Renal cortex interstitium (tissue), 11 donors: ENCODE results near the gene TSHZ2. TPM values are rescaled to one million over a fixed set of nuclear protein-coding genes. Genes with fewer than 3 reads are reported as not detected.
"Not testable (repeated sequence)": the region's sequence is repeated elsewhere in the genome, so short reads cannot be mapped to it uniquely, and the experiment has no call there.

Experiments used
- DNase-seq, 11 donors: peaks; one replicate each; pipeline ENCODE4 v3.0.0-alpha.2; 2013; ENCODE audit warnings: low read depth in 9 of 11, low spot score in 4 of 11; ENCODE audit errors: extremely low read depth in 1 of 11
- polyA plus RNA-seq, 3 donors: library from polyadenylated mRNA; unstranded; fragments of 120-200 nt; gene quantifications; one replicate each; pipeline ENCODE4 v1.2.1, GENCODE V29; 2013; ENCODE audit not compliant: insufficient read length in 3 of 3

Gene TSHZ2
- polyA plus RNA-seq, 3 donors, result 12.8 to 15.9 (median 13.3) TPM

DNA sequence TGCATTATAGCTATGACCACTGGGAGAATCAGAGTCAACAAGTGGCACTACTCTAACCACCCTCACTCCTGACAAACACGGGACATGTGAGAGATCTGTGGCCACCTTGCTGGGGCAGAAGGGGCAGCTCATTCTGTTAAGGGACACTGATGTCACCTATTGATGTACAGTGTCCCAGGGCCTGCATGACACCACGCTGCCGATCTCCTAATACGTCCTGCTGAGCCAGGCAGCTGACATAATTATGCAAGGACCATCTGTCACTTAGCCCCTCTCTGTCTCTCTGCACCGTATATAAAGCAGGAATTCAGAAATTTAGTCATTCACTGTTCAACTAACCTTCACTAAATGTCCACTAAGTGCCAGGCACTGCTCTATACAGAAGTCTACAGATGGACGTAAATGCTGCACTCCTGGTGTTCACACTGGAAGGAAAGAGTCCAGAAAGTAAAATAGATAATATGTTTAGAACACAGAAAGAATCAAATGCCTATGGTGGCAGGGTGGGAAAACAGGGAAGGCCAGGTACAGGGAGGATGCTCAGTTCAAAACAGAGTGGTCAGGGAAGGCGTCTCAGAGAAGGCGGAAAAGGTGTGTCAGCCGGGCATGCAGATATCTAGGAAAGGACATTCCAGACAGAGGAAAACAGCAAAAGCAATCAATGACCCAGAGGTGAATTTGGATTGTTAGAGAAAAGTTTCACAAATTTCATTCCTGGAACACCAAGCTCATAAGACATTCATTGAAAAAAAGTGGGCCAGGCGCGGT, 447.7 kb downstream of the TSHZ2 start:
- no peak for DNase-seq

DNA sequence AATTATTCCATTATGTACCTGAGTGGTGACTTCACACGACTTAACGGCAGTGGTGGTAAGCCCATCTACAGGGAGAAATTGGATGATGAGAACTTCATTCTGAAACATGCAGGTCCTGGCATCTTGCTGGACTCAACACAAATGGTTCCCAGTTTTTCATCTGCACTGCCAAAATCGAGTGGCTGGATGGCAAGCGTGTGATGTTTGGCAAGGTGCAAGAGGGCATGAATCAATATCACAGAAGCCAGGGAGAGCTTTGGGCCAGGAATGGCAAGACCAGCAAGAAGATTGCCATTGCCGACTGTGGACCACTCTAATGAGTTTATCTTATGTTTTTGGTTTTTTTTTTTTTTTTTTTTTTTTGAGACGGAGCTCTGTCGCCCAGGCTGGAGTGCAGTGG, 449.2 kb downstream of the TSHZ2 start:
- DNase-seq, result no peak

DNA sequence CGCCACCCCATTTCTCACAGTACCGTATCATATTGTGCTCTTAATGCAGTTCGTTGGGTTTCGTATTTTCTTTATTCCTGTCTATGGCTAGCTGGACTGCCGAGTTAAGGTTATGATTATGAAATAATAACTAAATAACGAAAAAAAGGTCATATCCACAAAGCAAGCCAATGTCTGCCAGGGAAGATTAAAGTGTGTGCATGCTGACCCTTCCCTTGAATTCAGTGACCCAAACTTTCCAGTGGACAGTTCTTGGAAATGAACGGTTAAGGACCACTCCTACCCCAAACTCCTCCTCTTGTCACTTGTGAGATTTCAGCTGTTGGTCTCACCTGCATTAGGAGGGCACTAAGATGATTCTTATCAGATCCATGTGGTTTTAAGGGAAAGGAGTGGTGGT, 449.9 kb downstream of the TSHZ2 start:
- no peak for DNase-seq

DNA sequence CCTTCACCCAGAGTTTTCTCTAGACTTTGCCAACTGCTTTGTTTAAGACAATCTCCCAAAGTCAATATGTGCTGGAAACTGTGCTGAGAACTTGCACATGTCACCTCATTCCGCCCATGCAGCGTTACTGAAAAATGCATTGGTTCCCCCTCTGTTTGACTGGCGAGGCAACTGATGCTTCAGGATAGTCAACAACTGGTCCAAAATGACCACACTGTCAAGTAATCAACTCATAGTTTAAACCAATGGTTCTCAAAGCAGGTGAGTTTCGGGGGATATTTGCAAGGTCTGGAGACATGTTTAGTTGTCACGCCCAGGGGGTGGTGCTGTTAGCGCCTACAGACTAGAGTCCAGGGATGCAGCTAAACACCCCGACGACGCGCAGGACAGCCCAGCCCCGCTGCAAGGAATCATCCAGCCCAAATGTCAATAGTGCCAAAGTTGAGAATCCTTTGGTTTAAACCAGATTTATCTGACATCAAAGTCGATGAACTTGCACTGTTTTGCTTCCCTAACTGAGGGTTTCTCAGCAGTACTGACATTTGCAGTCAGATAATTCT, 451.5 kb downstream of the TSHZ2 start:
- DNase-seq, result no peak

DNA sequence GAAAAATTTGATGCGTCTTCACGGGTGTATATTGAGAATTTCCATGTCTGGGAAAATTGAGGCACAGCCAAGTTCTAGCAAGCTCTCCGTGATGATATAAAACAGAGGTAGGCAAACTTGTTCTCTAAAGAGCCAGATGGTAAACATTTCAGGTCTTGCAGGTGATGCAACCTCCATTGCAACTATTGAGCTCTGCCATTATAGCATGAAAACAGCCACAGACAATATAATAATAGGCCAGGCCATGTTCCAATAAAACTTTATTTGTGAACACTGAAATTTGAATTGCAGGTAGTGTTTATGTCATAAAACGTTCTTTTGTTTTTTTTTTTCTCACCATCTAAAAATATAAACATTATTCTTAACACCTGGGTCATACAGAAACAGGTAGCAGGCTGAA, 453.3 kb downstream of the TSHZ2 start:
- DNase-seq, result no peak

DNA sequence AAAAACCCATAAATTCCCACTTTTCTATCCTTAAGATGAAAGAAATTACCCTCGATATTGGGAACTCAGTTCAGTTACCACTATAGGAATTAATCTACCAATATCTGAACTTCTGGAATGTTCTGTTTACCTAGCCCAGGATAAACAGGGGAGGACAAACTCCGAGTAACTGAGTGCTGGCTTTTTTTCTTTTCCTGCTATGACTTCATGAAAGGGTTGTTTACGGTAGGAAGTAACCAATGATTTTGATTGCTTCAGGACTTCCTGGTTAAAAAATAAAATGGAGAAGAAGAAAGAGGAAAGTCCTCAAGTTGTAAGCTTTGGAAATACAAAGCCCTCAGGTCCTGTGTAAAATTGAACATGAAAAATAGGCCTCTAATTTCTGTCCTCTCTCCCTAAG, 453.8 kb downstream of the TSHZ2 start:
- no peak for DNase-seq

DNA sequence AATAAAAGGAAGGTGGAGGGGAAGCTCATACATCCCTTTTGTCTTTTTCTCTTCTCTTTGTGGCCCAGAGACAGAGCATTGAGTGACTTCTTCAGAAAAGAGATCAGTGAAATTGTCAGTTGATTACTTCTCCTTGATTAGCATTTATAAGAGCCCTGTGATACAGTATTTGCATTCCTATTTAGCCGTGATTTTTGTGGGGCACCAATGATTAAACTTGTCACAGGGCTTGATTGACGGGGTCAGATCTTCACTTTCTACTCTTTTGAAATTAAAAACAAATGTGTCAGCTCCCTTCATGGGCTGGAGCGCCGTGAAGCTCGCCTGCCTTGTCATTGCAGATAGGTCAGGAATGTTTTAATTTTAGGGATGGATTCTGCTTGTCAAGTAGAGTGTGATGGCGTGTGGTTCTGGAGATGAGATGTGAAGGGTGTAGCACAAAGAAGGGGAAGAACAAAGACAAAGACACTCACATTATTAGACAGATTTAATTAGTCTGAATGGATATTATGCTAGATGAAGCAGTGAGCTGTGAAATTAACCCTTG, 454.7 kb downstream of the TSHZ2 start:
- no peak for DNase-seq

DNA sequence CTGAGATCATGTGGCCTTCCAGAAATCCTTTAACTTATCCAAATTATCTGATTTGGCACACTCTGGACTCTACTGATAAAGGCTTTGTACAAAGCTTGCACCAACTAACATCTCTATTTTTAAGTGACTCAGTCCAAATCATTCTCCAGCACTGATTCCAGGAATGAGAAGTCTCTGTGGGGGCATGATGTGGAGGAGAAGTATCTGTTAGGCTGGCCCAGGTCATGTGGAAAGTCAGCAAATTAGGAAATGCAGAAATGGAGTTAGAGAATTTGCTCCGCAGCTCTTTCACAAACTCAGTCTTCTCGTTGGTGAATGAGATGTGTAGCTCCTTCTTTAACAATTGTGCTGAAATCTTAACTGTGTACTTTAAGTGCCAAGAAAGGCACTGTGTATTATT, 455.8 kb downstream of the TSHZ2 start:
- DNase-seq, result no peak

DNA sequence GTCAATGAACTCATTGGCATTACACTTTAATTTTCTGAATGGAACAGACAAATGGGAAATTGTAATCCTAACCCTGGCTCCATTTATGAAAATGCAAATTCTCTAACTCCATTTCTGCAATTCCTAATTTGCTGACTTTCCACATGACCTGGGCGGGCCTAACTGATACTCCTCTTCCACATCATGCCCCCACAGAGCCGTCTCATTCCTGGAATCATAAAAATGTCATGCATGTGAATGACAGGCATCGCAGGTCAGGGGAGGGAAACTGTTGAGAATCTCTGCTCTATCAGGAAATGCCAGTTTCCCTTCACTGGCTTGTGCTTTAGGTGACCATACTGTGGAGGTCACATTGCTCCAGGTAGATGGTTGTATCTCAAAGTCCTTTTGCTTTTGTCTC, 456.4 kb downstream of the TSHZ2 start:
- DNase-seq, result no peak

DNA sequence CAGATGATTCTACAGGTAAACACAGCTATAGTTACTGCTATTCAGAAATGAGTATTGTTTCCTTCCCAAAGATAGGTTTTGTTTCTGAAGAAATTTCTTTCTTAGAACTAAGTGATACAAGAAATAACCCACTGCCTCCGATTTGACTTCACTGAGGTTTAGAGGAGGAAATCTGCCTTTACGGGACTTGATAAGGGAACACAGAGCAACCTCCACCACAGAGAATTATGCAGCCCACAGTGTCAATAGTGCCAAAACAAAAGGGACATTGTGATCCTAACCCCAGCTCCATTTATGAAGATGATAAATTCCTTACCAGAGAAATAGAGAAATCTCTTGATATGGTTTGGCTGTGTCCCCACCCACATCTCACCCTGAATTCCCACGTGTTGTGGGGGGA, 456.8 kb downstream of the TSHZ2 start:
- no peak for DNase-seq

DNA sequence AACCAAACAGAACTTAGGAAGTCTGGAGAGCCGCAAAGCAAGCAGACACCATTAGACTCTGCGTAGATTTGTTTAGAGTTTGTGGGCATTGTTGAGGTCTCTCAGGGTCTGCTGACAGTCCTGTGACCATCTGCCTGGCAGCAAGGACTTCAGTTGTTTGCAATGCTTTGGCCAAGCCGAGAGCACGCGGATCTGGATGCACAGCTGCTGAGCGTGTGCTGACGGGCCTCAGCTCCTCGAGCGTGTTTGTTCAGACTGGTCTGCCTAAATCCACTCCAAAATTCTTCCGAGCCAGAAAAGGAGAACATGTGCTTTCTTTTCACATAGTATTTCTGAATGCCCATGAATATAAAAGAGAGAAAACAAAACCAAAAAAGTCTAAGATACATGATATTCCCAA, 462.5 kb downstream of the TSHZ2 start:
- DNase-seq, result no peak

DNA sequence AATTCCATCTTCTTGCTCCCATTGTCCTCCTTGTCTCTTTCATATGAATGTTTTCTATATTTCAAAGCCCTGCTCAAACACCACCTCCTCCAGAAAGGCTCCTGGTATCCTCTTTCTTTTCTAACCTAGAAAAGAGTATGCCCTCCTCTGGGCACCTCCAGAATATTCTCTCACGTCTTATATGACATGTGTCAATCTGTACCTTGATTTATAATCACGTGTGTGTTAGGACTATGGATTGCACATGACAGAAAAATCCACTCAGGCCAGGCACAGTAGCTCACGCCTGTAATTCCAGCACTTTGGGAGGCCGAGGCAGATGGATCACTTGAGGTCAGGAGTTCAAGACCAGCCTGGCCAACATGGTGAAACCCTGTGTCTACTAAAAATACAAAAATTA, 464.8 kb downstream of the TSHZ2 start:
- not testable (repeated sequence) for DNase-seq

DNA sequence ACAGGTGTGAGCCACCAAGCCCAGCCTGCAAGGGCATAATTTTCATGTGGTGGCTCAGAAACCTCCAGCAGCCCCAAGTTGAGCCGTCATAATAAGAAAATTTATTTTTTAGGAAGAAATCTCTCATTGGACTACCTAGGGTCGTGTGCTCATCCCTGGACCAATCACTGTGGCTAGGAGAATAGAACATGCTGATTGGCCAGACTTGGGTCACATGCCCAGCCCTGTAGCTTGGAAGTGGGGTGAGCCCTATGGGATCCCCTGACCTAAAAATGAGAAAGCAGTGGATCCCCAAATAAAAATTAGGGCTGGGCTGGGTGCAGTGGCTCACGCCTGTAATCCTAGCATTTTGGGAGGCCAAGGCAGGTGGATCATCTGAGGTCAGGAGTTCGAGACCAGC, 466.2 kb downstream of the TSHZ2 start:
- no peak for DNase-seq

DNA sequence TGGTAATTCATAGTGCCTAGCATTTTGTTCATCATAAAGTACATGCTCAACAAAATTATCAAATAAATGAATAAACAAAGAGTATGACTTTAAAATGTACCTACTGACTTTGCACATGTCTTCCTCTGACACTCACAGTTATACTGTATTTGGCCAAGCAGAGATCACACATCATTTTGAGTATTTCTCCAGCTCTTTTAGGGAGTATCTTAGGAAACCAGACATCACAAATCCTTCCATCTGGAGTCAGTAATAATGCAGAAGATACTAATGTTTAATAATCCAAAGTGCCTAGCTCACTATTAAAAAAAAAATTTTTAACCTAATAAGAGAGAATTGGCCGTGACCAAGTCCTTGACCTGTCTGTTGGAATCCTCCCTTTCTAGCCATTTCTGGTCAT, 466.9 kb downstream of the TSHZ2 start:
- DNase-seq, result no peak

DNA sequence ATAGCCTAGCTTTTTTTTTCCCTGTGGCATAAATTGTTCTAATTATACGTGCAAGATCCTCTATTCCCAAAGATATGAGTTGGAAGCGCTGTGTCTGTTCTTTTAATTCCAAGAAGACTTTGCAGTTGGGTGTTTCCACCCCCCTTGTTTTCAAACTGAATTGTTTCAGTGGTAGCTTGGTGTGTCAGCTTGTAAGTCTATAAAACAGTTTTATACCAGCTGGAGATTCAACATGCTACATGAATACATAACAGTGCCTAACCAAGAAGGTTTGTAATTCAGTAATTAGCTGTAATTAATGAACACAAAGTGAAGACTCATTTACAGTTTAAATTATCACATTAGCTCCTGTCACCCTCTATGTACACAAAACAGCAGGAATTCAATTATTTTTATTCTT, 467.5 kb downstream of the TSHZ2 start:
- peak in 1 of 11 donors; percentile 4 for DNase-seq

DNA sequence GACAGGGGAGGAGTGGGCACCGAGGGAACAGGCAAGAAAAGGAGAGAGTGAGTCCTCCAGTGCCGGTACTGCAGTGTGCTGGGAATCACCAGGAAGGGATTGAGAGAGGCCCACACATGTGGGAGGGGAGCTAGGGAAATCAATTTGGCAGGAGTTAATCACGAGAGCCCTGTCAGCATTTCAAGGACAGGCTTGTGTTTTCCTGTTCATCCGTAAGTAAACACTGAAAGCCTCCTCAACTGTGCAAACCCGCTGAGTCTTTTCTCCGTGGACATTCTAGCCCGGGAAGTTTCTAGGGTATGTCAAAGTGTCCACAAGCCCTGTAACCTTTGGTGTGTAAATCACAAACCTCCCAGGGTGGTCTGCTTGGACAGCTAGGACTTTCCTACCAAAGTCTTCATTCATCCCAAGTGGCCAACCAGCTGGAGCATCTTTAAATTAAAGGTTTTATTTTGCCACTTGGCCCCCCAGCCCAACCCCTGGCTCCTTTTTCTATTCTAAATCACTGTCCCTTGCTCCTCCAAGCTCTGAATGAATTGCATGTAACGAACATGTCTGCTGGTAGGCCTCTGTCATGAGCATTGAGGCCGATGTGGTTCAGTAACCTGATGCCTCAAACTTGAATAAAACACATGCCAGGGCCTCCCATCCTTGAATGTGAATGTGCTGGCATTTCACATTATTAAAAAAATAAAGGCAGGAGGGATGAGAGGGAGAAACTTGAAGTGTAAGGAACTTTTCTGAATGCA, 472.4 kb downstream of the TSHZ2 start:
- DNase-seq, result peak; percentile 76 to 93 (median 85)

DNA sequence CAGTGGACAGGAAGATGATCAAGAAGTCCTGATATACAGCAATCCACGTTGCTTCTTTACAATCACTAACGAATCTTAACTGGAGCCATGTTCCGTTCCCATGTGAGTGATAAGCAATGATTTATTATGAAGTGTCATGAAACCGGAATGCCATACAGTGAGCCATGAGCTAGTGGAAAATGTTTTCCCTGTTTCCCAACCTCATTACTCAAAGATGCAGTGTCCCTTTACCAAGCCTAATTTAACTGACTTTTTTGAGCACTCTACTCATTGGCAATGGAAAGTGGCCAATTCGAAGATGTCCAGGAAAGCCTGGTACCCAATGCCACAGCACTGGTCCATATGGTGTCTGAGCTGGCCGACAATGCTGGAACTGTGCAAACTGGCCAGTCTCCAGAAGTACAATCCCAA, 473.2 kb downstream of the TSHZ2 start:
- DNase-seq, result peak in 10 of 11 donors; percentile 13 to 43 (median 22)

DNA sequence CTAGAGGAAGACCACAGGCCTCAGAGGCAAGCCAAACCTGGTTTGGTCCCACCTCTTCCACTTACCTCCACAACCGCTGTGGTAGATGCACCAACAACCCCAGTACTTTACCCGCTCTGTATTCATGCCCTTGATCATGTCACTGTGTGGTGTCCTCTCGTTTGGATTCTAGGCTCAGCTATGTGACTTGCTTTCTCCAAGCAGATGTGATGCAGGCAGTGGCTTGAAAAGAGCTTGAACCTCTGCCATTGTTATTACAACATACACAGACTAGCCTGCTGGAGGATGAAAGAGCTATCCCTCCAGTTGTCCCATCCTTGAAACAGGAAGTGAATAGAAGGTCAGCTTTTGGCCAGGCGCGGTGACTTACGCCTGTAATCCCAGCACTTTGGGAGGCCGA, 473.8 kb downstream of the TSHZ2 start:
- no peak for DNase-seq

DNA sequence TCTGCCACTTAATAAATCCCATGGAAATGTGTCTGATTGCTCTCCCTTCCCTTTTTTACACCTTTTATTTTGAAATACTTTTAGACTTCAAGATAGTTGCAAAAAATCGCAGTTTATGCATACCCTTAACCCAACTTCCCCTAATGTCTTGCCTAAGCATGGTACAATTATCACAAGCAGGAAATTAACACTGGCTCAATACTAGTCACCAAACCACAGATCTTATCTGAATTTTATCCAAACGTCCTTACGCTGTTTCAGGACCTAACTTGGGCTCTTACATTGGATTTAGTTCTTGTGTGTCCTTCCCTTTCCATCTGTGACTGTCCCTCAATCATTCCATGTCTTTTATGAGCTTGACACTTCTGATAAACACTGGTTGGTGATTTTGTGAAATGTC, 475.2 kb downstream of the TSHZ2 start:
- no peak for DNase-seq

DNA sequence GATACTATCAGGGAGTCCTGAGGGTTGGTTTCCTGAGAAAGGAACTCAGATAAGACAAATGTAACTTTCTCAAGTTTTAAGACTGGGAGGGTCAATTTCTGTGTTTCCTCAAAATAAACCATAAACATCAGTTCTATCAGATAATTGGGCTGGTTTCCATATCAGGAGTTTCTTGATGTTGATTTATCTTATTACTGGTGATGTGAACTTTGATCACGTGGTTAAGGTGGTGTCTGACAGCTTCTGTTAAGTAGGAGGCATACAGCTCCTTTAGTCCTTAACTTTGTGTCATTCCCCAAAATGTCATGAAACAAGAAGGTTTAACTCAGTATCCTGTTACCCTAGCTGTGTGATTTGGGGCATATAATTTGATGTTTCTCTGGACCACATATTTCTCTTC, 476.3 kb downstream of the TSHZ2 start:
- no peak for DNase-seq
